Neural cell (in vitro differentiated cells): ENCODE measurements around the gene FGF8.

Experiments used
- EZH2 ChIP-seq: fragments of 200-600, 300-800 bp; shearing (Covaris generic), sonication (generic); IDR thresholded peaks from 2 replicates; pipeline ENCODE4 v1.6.1; 2014; ENCODE audit warnings: antibody characterized with exemption, low read length, borderline replicate concordance, mild to moderate bottlenecking; ENCODE audit not compliant: insufficient read depth, poor library complexity, severe bottlenecking
- MXI1 ChIP-seq: fragments of 450-650 bp; conservative IDR thresholded peaks from 2 replicates; pipeline ENCODE4 v1.6.1; 2014; ENCODE audit warnings: antibody characterized with exemption, mild to moderate bottlenecking; ENCODE audit not compliant: poor library complexity, severe bottlenecking
- POLR2AphosphoS5 ChIP-seq: IDR thresholded peaks from 2 replicates; pipeline ENCODE4 v1.6.1; 2012
- TAF1 ChIP-seq: IDR thresholded peaks from 2 replicates; pipeline ENCODE4 v1.6.1; 2012; ENCODE audit warnings: low read depth
- TF ChIP-seq, protein P1 (sequence below): fragments of 450-650 bp; IDR thresholded peaks from 2 replicates; pipeline ENCODE4 v1.5.1; 2014; ENCODE audit warnings: antibody characterized with exemption, mild to moderate bottlenecking, moderate library complexity; ENCODE audit not compliant: poor library complexity, severe bottlenecking
- TF ChIP-seq, protein P2 (sequence below): IDR thresholded peaks from 2 replicates; pipeline ENCODE4 v1.6.1; 2012; ENCODE audit warnings: borderline replicate concordance

DNA sequence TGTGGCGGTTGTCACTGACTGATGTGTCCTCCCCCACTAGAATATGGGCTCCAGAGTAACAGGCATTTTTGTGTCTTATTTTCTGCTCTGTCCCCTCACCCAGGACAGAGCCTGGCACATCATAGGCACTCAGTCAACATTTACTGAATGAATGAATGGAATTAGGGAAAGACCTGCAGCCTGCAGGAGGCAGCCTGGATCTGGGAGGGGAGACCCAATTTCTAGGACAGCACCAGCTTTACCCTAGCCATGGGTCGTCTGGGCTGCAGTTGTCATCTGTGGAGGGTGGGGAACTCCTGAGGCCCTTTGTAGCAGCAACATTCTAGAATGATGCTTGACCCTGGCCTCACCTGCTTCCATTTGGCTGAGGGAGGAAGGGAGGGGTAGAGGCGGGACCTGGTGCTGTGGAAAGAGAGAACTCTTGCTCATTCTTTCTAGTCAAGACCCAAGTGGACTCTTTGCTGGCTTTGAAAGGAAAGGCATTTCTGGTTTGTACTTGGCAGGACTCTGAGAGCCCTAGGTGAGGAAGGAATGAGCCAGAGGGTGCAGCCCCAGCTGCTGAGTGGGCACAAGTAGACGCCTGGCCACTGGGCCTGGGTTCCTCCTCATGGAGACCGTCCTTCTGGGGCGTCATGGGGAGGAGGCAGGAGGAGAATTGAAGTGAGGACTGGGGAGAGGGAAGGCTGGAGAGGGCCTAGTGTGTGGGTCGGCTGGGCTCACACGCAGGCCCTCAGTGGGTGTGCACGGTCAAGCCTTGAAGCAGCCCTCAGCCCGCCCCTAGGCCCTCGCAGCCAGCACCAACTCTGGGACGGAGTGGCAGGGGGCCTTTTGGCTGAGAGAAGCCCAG lies 8.9 kb downstream of the FGF8 start:
- TF ChIP-seq, protein P1, sequence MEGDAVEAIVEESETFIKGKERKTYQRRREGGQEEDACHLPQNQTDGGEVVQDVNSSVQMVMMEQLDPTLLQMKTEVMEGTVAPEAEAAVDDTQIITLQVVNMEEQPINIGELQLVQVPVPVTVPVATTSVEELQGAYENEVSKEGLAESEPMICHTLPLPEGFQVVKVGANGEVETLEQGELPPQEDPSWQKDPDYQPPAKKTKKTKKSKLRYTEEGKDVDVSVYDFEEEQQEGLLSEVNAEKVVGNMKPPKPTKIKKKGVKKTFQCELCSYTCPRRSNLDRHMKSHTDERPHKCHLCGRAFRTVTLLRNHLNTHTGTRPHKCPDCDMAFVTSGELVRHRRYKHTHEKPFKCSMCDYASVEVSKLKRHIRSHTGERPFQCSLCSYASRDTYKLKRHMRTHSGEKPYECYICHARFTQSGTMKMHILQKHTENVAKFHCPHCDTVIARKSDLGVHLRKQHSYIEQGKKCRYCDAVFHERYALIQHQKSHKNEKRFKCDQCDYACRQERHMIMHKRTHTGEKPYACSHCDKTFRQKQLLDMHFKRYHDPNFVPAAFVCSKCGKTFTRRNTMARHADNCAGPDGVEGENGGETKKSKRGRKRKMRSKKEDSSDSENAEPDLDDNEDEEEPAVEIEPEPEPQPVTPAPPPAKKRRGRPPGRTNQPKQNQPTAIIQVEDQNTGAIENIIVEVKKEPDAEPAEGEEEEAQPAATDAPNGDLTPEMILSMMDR = no peak
- TF ChIP-seq EZH2 = no peak
- TF ChIP-seq TAF1 = no peak
- TF ChIP-seq POLR2AphosphoS5 = no peak
- TF ChIP-seq, protein P2, sequence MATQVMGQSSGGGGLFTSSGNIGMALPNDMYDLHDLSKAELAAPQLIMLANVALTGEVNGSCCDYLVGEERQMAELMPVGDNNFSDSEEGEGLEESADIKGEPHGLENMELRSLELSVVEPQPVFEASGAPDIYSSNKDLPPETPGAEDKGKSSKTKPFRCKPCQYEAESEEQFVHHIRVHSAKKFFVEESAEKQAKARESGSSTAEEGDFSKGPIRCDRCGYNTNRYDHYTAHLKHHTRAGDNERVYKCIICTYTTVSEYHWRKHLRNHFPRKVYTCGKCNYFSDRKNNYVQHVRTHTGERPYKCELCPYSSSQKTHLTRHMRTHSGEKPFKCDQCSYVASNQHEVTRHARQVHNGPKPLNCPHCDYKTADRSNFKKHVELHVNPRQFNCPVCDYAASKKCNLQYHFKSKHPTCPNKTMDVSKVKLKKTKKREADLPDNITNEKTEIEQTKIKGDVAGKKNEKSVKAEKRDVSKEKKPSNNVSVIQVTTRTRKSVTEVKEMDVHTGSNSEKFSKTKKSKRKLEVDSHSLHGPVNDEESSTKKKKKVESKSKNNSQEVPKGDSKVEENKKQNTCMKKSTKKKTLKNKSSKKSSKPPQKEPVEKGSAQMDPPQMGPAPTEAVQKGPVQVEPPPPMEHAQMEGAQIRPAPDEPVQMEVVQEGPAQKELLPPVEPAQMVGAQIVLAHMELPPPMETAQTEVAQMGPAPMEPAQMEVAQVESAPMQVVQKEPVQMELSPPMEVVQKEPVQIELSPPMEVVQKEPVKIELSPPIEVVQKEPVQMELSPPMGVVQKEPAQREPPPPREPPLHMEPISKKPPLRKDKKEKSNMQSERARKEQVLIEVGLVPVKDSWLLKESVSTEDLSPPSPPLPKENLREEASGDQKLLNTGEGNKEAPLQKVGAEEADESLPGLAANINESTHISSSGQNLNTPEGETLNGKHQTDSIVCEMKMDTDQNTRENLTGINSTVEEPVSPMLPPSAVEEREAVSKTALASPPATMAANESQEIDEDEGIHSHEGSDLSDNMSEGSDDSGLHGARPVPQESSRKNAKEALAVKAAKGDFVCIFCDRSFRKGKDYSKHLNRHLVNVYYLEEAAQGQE = no peak
- no peak for TF ChIP-seq MXI1
